ENCODE data around the gene ZNF185.
A peak's percentile ranks its signal among the peaks of the same experiment; 100 is the strongest.

ZNF185 gene

GRCh38 chrX:152918707-152919106 lies 20.8 kb downstream of the ZNF185 start:
- no peak for DNase-seq

GRCh38 chrX:152923599-152923998 lies 25.7 kb downstream of the ZNF185 start:
- no peak for DNase-seq

GRCh38 chrX:152925835-152926234 lies 28.0 kb downstream of the ZNF185 start:
- DNase-seq: no peak

GRCh38 chrX:152926279-152926678 lies 28.4 kb downstream of the ZNF185 start:
- peak; percentile 34 for DNase-seq

GRCh38 chrX:152926923-152927322 lies 29.1 kb downstream of the ZNF185 start:
- DNase-seq: no peak

GRCh38 chrX:152927858-152928760 lies 30.2 kb downstream of the ZNF185 start:
- DNase-seq: no peak

GRCh38 chrX:152928761-152929400 lies 31.0 kb downstream of the ZNF185 start:
- no peak for DNase-seq

- DNase-seq: no peak
Measured at GRCh38 chrX:152929898-152930297, 32.0 kb downstream of the ZNF185 start.

GRCh38 chrX:152930516-152930915 lies 32.6 kb downstream of the ZNF185 start:
- no peak for DNase-seq

- DNase-seq: no peak
Measured at GRCh38 chrX:152932144-152932543, 34.3 kb downstream of the ZNF185 start.

- no peak for DNase-seq
Measured at GRCh38 chrX:152932598-152933175, 34.8 kb downstream of the ZNF185 start.

GRCh38 chrX:152936306-152936705 lies 38.4 kb downstream of the ZNF185 start:
- no peak for DNase-seq

GRCh38 chrX:152937236-152937635 lies 39.4 kb downstream of the ZNF185 start:
- no peak for DNase-seq

GRCh38 chrX:152941328-152942076 lies 43.6 kb downstream of the ZNF185 start:
- peak; percentile 82 for DNase-seq

- DNase-seq: no peak
Measured at GRCh38 chrX:152942077-152942442, 44.2 kb downstream of the ZNF185 start.

- no peak for DNase-seq
Measured at GRCh38 chrX:152943826-152944225, 46.0 kb downstream of the ZNF185 start.

GRCh38 chrX:152945021-152945979 lies 47.4 kb downstream of the ZNF185 start:
- no peak for DNase-seq

GRCh38 chrX:152946681-152947080 lies 48.8 kb downstream of the ZNF185 start:
- DNase-seq: no peak
